EH (cell line): Measurements from ENCODE around the gene ZNF316.
A peak's percentile ranks its signal among the peaks of the same experiment; 100 is the strongest.

Experiments
- DNase-seq: peaks from one replicate; pipeline ENCODE4 v3.0.0-alpha.2; 2015; ENCODE audit warnings: low read depth

The ZNF316 gene

GRCh38 chr7:6636741-6637543 lies at the start of gene ZNF316:
ZNF316 (plus strand) TSS chr7:6637318; CDS start chr7:6642410, 5,092 bp downstream.
- DNase-seq, result peak; percentile 56

- no peak for DNase-seq
These were observed 48.6 kb upstream of the ZNF316 start for GRCh38 chr7:6588566-6588965.

- DNase-seq, result no peak
These were observed 47.8 kb upstream of the ZNF316 start for GRCh38 chr7:6589151-6589828.

GRCh38 chr7:6589829-6590644 lies 47.1 kb upstream of the ZNF316 start, which contains the start of gene INTS15:
INTS15 (plus strand) TSS chr7:6590021; CDS start chr7:6590284, 263 bp downstream.
- peak; percentile 76 for DNase-seq

GRCh38 chr7:6590645-6591110 lies 46.4 kb upstream of the ZNF316 start:
- no peak for DNase-seq

GRCh38 chr7:6600093-6600492 lies 37.0 kb upstream of the ZNF316 start:
- no peak for DNase-seq

- no peak for DNase-seq
These were observed 32.7 kb upstream of the ZNF316 start for GRCh38 chr7:6604458-6604857.

- DNase-seq, result no peak
These were observed 30.1 kb upstream of the ZNF316 start for GRCh38 chr7:6606866-6607583.

GRCh38 chr7:6607651-6608051 lies 29.5 kb upstream of the ZNF316 start:
- no peak for DNase-seq

GRCh38 chr7:6608081-6608480 lies 29.0 kb upstream of the ZNF316 start:
- DNase-seq, result no peak

- no peak for DNase-seq
These were observed 28.3 kb upstream of the ZNF316 start for GRCh38 chr7:6608794-6609193.

- DNase-seq, result no peak
These were observed 24.3 kb upstream of the ZNF316 start for GRCh38 chr7:6612819-6613218.

- no peak for DNase-seq
These were observed 23.4 kb upstream of the ZNF316 start for GRCh38 chr7:6613706-6614105.

- no peak for DNase-seq
These were observed 22.0 kb upstream of the ZNF316 start, which contains the start of gene ZNF853 for GRCh38 chr7:6614953-6615722. ZNF853 (plus strand) TSS chr7:6615610; CDS start chr7:6616175, 565 bp downstream.

GRCh38 chr7:6615723-6616555 lies 21.2 kb upstream of the ZNF316 start:
- no peak for DNase-seq

- no peak for DNase-seq
These were observed 20.1 kb upstream of the ZNF316 start for GRCh38 chr7:6616854-6617643.

GRCh38 chr7:6618621-6619020 lies 18.5 kb upstream of the ZNF316 start:
- peak; percentile 16 for DNase-seq

GRCh38 chr7:6619961-6620360 lies 17.2 kb upstream of the ZNF316 start:
- no peak for DNase-seq
